SJSA1 (cell line): ENCODE data around the gene SNAP47. TPM values are rescaled to one million over a fixed set of nuclear protein-coding genes. Genes with fewer than 3 reads are reported as not detected.
A peak's percentile ranks its signal among the peaks of the same experiment; 100 is the strongest.

Source experiments
- DNase-seq, 2 experiments: peaks; one replicate each; pipeline ENCODE4 v3.0.0-alpha.2; 2015 to 2020; ENCODE audit warnings: low spot score in 2 of 2, low read depth in 1 of 2
- H3K27ac ChIP-seq: fragments of 250-450 bp; sonication (Bioruptor Pico); 2 replicates; pipeline ENCODE4 v1.5.1; 2020; ENCODE audit warnings: mild to moderate bottlenecking, moderate library complexity
- H3K27me3 ChIP-seq: fragments of 250-450 bp; sonication (Bioruptor Pico); replicated peaks from 2 replicates; pipeline ENCODE4 v1.5.1; 2020; ENCODE audit warnings: mild to moderate bottlenecking, moderate library complexity
- H3K36me3 ChIP-seq: fragments of 250-450 bp; sonication (Bioruptor Pico); 2 replicates; pipeline ENCODE4 v1.5.1; 2020; ENCODE audit warnings: mild to moderate bottlenecking
- H3K4me1 ChIP-seq: fragments of 250-450 bp; sonication (Bioruptor Pico); replicated peaks from 2 replicates; pipeline ENCODE4 v1.6.1; 2021; ENCODE audit warnings: mild to moderate bottlenecking
- H3K4me3 ChIP-seq: fragments of 250-450 bp; sonication (Bioruptor Pico); 2 replicates; pipeline ENCODE4 v1.5.1; 2020; ENCODE audit warnings: mild to moderate bottlenecking
- H3K9me3 ChIP-seq: fragments of 250-450 bp; sonication (Bioruptor Pico); replicated peaks from 2 replicates; pipeline ENCODE4 v1.5.1; 2020; ENCODE audit warnings: mild to moderate bottlenecking
- total RNA-seq: library from RNA; depleted of rRNA; stranded (reverse); fragments of >200 nt; shearing (Covaris generic); gene quantifications from 2 replicates; pipeline ENCODE4 v1.2.3, GENCODE V29; 2014

Gene SNAP47
- total RNA-seq, 1 experiment from 2014 or later: 51.2 TPM

- DNase-seq: no peak
- Histone ChIP-seq H3K36me3 (peaks cover 30% of the 10 kb centered on the region), H3K27me3 (no peaks in the 10 kb centered on the region), H3K27ac (no peak overlapping the region), H3K9me3 (no peaks in the 10 kb centered on the region), H3K4me1 (no peaks in the 10 kb centered on the region), H3K4me3 (no peak overlapping the region)
Measured at GRCh38 chr1:227748496-227749182, 13.4 kb downstream of the SNAP47 start.

GRCh38 chr1:227749225-227749624 lies 14.0 kb downstream of the SNAP47 start:
- Histone ChIP-seq H3K27me3 (no peaks in the 10 kb centered on the region), H3K4me1 (peaks cover 6% of the 10 kb centered on the region), H3K36me3 (peaks cover 30% of the 10 kb centered on the region), H3K9me3 (no peaks in the 10 kb centered on the region), H3K4me3 (no peak overlapping the region), H3K27ac (no peak overlapping the region)
- DNase-seq: no peak

- DNase-seq: no peak
- no peaks in the 10 kb centered on the region for H3K9me3 ChIP-seq
- no peaks in the 10 kb centered on the region for H3K27me3 ChIP-seq
- H3K27ac ChIP-seq: no peak overlapping the region
- peaks cover 30% of the 10 kb centered on the region for H3K36me3 ChIP-seq
- no peak overlapping the region for H3K4me3 ChIP-seq
- peaks cover 8% of the 10 kb centered on the region for H3K4me1 ChIP-seq
Measured at GRCh38 chr1:227749916-227750710, 14.9 kb downstream of the SNAP47 start.

- Histone ChIP-seq H3K4me1 (peaks cover 17% of the 10 kb centered on the region), H3K36me3 (peaks cover 27% of the 10 kb centered on the region), H3K27ac (no peak overlapping the region), H3K27me3 (no peaks in the 10 kb centered on the region), H3K4me3 (no peak overlapping the region), H3K9me3 (no peaks in the 10 kb centered on the region)
- no peak for DNase-seq
Measured at GRCh38 chr1:227753999-227754711, 18.9 kb downstream of the SNAP47 start.

GRCh38 chr1:227754958-227755357 lies 19.7 kb downstream of the SNAP47 start:
- Histone ChIP-seq H3K36me3 (peaks cover 31% of the 10 kb centered on the region), H3K4me1 (peaks cover 25% of the 10 kb centered on the region), H3K27me3 (no peaks in the 10 kb centered on the region), H3K4me3 (no peak overlapping the region), H3K27ac (no peak overlapping the region), H3K9me3 (no peaks in the 10 kb centered on the region)
- no peak for DNase-seq

- Histone ChIP-seq H3K36me3 (peaks cover 31% of the 10 kb centered on the region), H3K27ac (no peak overlapping the region), H3K4me1 (peaks cover 35% of the 10 kb centered on the region), H3K27me3 (no peaks in the 10 kb centered on the region), H3K9me3 (no peaks in the 10 kb centered on the region), H3K4me3 (no peak overlapping the region)
- no peak for DNase-seq
Measured at GRCh38 chr1:227756172-227756959, 21.1 kb downstream of the SNAP47 start.

GRCh38 chr1:227757781-227758180 lies 22.5 kb downstream of the SNAP47 start:
- Histone ChIP-seq H3K4me3 (no peak overlapping the region), H3K27me3 (no peaks in the 10 kb centered on the region), H3K9me3 (no peaks in the 10 kb centered on the region), H3K4me1 (peaks cover 43% of the 10 kb centered on the region), H3K27ac (no peak overlapping the region), H3K36me3 (peaks cover 40% of the 10 kb centered on the region)
- DNase-seq: no peak

GRCh38 chr1:227758366-227758765 lies 23.1 kb downstream of the SNAP47 start:
- DNase-seq: no peak
- H3K27me3 ChIP-seq: no peaks in the 10 kb centered on the region
- peaks cover 43% of the 10 kb centered on the region for H3K4me1 ChIP-seq
- H3K36me3 ChIP-seq: peaks cover 44% of the 10 kb centered on the region
- no peak overlapping the region for H3K4me3 ChIP-seq
- H3K9me3 ChIP-seq: no peaks in the 10 kb centered on the region
- no peak overlapping the region for H3K27ac ChIP-seq

GRCh38 chr1:227759341-227760300 lies 24.4 kb downstream of the SNAP47 start:
- Histone ChIP-seq H3K36me3 (peaks cover 52% of the 10 kb centered on the region), H3K4me1 (peaks cover 41% of the 10 kb centered on the region)
- peak; percentile 85 to 95 for DNase-seq

GRCh38 chr1:227760377-227760776 lies 25.1 kb downstream of the SNAP47 start:
- Histone ChIP-seq H3K9me3 (no peaks in the 10 kb centered on the region), H3K27me3 (no peaks in the 10 kb centered on the region), H3K27ac (no peak overlapping the region), H3K4me1 (peaks cover 41% of the 10 kb centered on the region), H3K36me3 (peaks cover 57% of the 10 kb centered on the region), H3K4me3 (no peak overlapping the region)
- DNase-seq: no peak

More at GRCh38 chr1:227759341-227760300, 24.4 kb downstream of the SNAP47 start:
- no peaks in the 10 kb centered on the region for H3K9me3 ChIP-seq
- no peaks in the 10 kb centered on the region for H3K27me3 ChIP-seq
- H3K27ac ChIP-seq: no peak overlapping the region
- no peak overlapping the region for H3K4me3 ChIP-seq

GRCh38 chr1:227761621-227762230 lies 26.5 kb downstream of the SNAP47 start:
- no peak overlapping the region for H3K4me3 ChIP-seq
- DNase-seq: no peak
- no peaks in the 10 kb centered on the region for H3K27me3 ChIP-seq
- peaks cover 62% of the 10 kb centered on the region for H3K36me3 ChIP-seq
- no peak overlapping the region for H3K27ac ChIP-seq
- peaks cover 48% of the 10 kb centered on the region for H3K4me1 ChIP-seq
- H3K9me3 ChIP-seq: no peaks in the 10 kb centered on the region

- no peaks in the 10 kb centered on the region for H3K27me3 ChIP-seq
- H3K4me3 ChIP-seq: no peak overlapping the region
- no peaks in the 10 kb centered on the region for H3K9me3 ChIP-seq
- H3K4me1 ChIP-seq: peaks cover 48% of the 10 kb centered on the region
- H3K27ac ChIP-seq: no peak overlapping the region
- H3K36me3 ChIP-seq: peaks cover 65% of the 10 kb centered on the region
- peak; percentile 82 to 92 for DNase-seq
Measured at GRCh38 chr1:227762231-227762911, 27.1 kb downstream of the SNAP47 start.
